NCI-H524 treated with DMSO at 0.1 percent for 48 hours (cell line): ENCODE measurements around the gene FITM1.

Source experiments
- DNase-seq: peaks from one replicate; lab custom pipeline; 2025; lab: John Stamatoyannopoulos, UW

Gene FITM1

GRCh38 chr14:24119691-24120090, 10.8 kb upstream of the FITM1 start:
- no peak for DNase-seq

- DNase-seq, result no peak
Measured at GRCh38 chr14:24121210-24121609, 9.2 kb upstream of the FITM1 start.

- no peak for DNase-seq
Measured at GRCh38 chr14:24122416-24122815, 8.0 kb upstream of the FITM1 start.

GRCh38 chr14:24122898-24123297, 7.6 kb upstream of the FITM1 start:
- no peak for DNase-seq

- no peak for DNase-seq
Measured at GRCh38 chr14:24123424-24124417, 6.7 kb upstream of the FITM1 start.

- DNase-seq, result no peak
Measured at GRCh38 chr14:24126939-24127338, 3.5 kb upstream of the FITM1 start.

- DNase-seq, result no peak
Measured at GRCh38 chr14:24127673-24128072, 2.8 kb upstream of the FITM1 start.

- DNase-seq, result no peak
Measured at GRCh38 chr14:24129410-24129998, 955 bp upstream of the FITM1 start.

- DNase-seq, result no peak
Measured at GRCh38 chr14:24130717-24131548, 474 bp downstream of the FITM1 start.

- DNase-seq, result no peak
Measured at GRCh38 chr14:24131549-24131966, 1.1 kb downstream of the FITM1 start.

- DNase-seq, result no peak
Measured at GRCh38 chr14:24132061-24132685, 1.7 kb downstream of the FITM1 start.

- DNase-seq, result no peak
Measured at GRCh38 chr14:24132976-24133375, 2.5 kb downstream of the FITM1 start.

GRCh38 chr14:24133735-24134134, 3.3 kb downstream of the FITM1 start:
- DNase-seq, result no peak

- no peak for DNase-seq
Measured at GRCh38 chr14:24135584-24135833, 5.0 kb downstream of the FITM1 start.

GRCh38 chr14:24135834-24136683, 5.6 kb downstream of the FITM1 start, which contains the start of gene PSME1:
PSME1 (plus strand) TSS chr14:24136194; CDS start chr14:24136263, 69 bp downstream.
- DNase-seq, result peak; percentile 73

GRCh38 chr14:24136684-24137528, 6.4 kb downstream of the FITM1 start:
- DNase-seq, result no peak

GRCh38 chr14:24137529-24138395, 7.3 kb downstream of the FITM1 start:
- DNase-seq, result no peak

- no peak for DNase-seq
Measured at GRCh38 chr14:24138396-24139271, 8.2 kb downstream of the FITM1 start.
